DND-41 (cell line): ENCODE results near the gene ZACN.
A peak's percentile ranks its signal among the peaks of the same experiment; 100 is the strongest.

Source experiments
- ATAC-seq: fragments of 200-7000 bp; cut with Tn5 transposase; 3 replicates; pipeline ENCODE4 v1.9.1; 2021; ENCODE audit warnings: low read depth; ENCODE audit not compliant: insufficient read depth
- DNase-seq: peaks from one replicate; pipeline ENCODE4 v3.0.0-alpha.2; 2020
- H2AFZ ChIP-seq: 2 replicates; pipeline ENCODE4 v1.6.0; 2012; ENCODE audit warnings: low read depth, low read length
- H3K27ac ChIP-seq: 2 replicates; pipeline ENCODE4 v1.5.1; 2012; ENCODE audit warnings: low read length, inconsistent platforms
- H3K27me3 ChIP-seq: fragments of 200-600 bp; sonication (generic); 2 replicates; pipeline ENCODE4 v1.6.0; 2012; ENCODE audit warnings: low read length, mild to moderate bottlenecking, inconsistent platforms; ENCODE audit not compliant: insufficient read depth, poor library complexity
- H3K36me3 ChIP-seq: 2 replicates; pipeline ENCODE4 v1.5.1; 2012; ENCODE audit warnings: low read length, inconsistent platforms; ENCODE audit not compliant: insufficient read depth
- H3K4me1 ChIP-seq: 2 replicates; pipeline ENCODE4 v1.5.1; 2012; ENCODE audit warnings: mild to moderate bottlenecking, low read length; ENCODE audit not compliant: insufficient read depth
- H3K4me2 ChIP-seq: 2 replicates; pipeline ENCODE4 v1.6.0; 2012; ENCODE audit warnings: mild to moderate bottlenecking, moderate library complexity, low read length, inconsistent platforms; ENCODE audit not compliant: insufficient read depth
- H3K4me3 ChIP-seq, 2 experiments: fragments of 200-600 bp in 1 of 2; shearing (Covaris generic) in 1 of 2; 2 replicates each; pipeline ENCODE4 v1.5.1; 2012 to 2016; ENCODE audit warnings: inconsistent platforms in 2 of 2, low read length in 2 of 2, mild to moderate bottlenecking in 2 of 2, low read depth in 1 of 2, moderate library complexity in 1 of 2
- H3K79me2 ChIP-seq: 2 replicates; pipeline ENCODE4 v1.6.0; 2012; ENCODE audit warnings: low read length, inconsistent platforms; ENCODE audit not compliant: insufficient read depth
- H3K9ac ChIP-seq: 2 replicates; pipeline ENCODE4 v1.6.0; 2012; ENCODE audit warnings: low read depth, mild to moderate bottlenecking, inconsistent platforms, low read length, moderate library complexity
- H3K9me3 ChIP-seq: 2 replicates; pipeline ENCODE4 v1.5.1; 2012; ENCODE audit warnings: low read length, moderate library complexity, mild to moderate bottlenecking, inconsistent platforms; ENCODE audit not compliant: insufficient read depth, severe bottlenecking
- H4K20me1 ChIP-seq: 2 replicates; pipeline ENCODE4 v1.6.0; 2012; ENCODE audit warnings: low read length; ENCODE audit not compliant: insufficient read depth
- CTCF ChIP-seq: IDR thresholded peaks from 2 replicates; pipeline ENCODE4 v1.5.1; 2012; ENCODE audit warnings: borderline replicate concordance, low read length, moderate library complexity, mild to moderate bottlenecking; ENCODE audit not compliant: poor library complexity, severe bottlenecking; ENCODE audit errors: extremely low read depth
- EZH2 ChIP-seq: IDR thresholded peaks from 3 replicates; pipeline ENCODE4 v1.6.1; 2012; ENCODE audit warnings: borderline replicate concordance, low read depth, mild to moderate bottlenecking, moderate library complexity, low read length, inconsistent platforms; ENCODE audit not compliant: severe bottlenecking

The ZACN gene

GRCh38 chr17:76071531-76072147, 7.3 kb upstream of the ZACN start:
- DNase-seq (no peak), ATAC-seq (no peak)
- Histone ChIP-seq H3K36me3 (peaks cover 29% of the 10 kb centered on the region), H3K27me3 (no peaks in the 10 kb centered on the region), H3K4me1 (peaks cover 28% of the 10 kb centered on the region), H3K4me2 (peak overlapping the region; percentile 91), H3K27ac (peak overlapping the region; percentile 74), H3K9ac (peak overlapping the region; percentile 89), H3K9me3 (no peaks in the 10 kb centered on the region), H3K4me3 (peak overlapping the region; percentile 77 to 82), H2AFZ (peak overlapping the region; percentile 99), H4K20me1 (peaks cover 8% of the 10 kb centered on the region; the same call in 1 of the 2 replicates), H3K79me2 (peaks cover 53% of the 10 kb centered on the region)
- no peak for TF ChIP-seq EZH2
- no peak for TF ChIP-seq CTCF

DNA sequence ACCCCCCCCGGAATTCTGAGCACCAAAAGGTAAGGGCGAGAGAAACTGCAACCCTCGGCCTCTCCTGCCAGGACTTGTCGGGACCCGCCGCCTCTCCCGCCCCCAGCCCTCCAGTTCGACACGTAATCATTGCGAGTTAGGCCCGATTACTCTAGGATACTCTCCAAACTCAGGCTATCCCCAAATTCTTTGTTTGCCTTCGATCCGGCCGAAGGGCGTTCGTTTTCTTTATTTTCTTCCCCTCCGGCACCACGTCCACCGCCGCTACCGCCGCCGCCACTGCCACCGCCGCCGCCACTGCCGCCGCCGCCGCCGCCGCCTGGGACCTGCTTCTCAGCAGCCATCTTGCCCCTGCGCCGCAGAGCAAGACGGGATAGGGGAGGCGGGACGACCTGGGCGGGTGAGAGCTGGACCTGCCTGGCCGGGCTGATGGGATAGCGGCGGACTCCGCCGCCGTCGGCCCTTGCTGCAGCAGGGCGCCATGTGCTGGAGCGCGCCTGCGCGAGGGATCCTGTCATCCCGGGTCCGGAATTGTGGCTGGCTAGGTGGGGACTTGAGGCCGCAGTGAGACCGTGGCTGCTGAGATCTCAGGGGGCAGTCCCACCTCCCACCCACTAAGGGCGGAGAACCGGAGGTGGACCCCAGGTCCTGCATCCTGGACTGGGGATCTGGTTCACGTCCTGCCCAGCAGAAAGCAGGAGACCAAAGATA, 6.7 kb upstream of the ZACN start, which contains the start of gene SRP68:
SRP68 (minus strand) TSS at position 370 of the 711 bp plus-strand sequence; CDS start at position 344, 26 bp downstream.
- ATAC-seq (peak; percentile 98), DNase-seq (peak; percentile 89)
- Histone ChIP-seq H4K20me1 (peaks cover 8% of the 10 kb centered on the region; the same call in 1 of the 2 replicates), H3K4me1 (peaks cover 28% of the 10 kb centered on the region), H3K79me2 (peaks cover 53% of the 10 kb centered on the region), H3K9ac (peak within 1 kb of the TSS; percentile 89), H2AFZ (peak within 1 kb of the TSS; percentile 99), H3K4me3 (peak within 1 kb of the TSS; percentile 77 to 82), H3K27me3 (no peaks in the 10 kb centered on the region), H3K4me2 (peak within 1 kb of the TSS; percentile 91), H3K9me3 (no peaks in the 10 kb centered on the region), H3K27ac (peak within 1 kb of the TSS; percentile 84), H3K36me3 (peaks cover 22% of the 10 kb centered on the region)
- no peak for TF ChIP-seq EZH2
- TF ChIP-seq CTCF = no peak

GRCh38 chr17:76074390-76075363, 4.3 kb upstream of the ZACN start, which contains the start of gene GALR2:
Gene GALR2 (plus strand): TSS chr17:76074781. CDS start chr17:76074884, 103 bp downstream.
- Histone ChIP-seq H2AFZ (no peak within 1 kb of the TSS), H3K27ac (no peak within 1 kb of the TSS), H3K9me3 (no peaks in the 10 kb centered on the region), H3K4me1 (peaks cover 27% of the 10 kb centered on the region), H4K20me1 (peaks cover 2% of the 10 kb centered on the region; the same call in 1 of the 2 replicates), H3K27me3 (no peaks in the 10 kb centered on the region), H3K4me2 (no peak within 1 kb of the TSS), H3K36me3 (peaks cover 8% of the 10 kb centered on the region), H3K4me3 (no peak within 1 kb of the TSS), H3K79me2 (peaks cover 34% of the 10 kb centered on the region), H3K9ac (no peak within 1 kb of the TSS)
- ATAC-seq (no peak), DNase-seq (no peak)
- TF ChIP-seq CTCF = no peak
